HG03139 (cell line): ENCODE measurements around the gene GLRA1.

Experiments
- ATAC-seq: cut with Tn5 transposase; IDR thresholded peaks from one replicate; pipeline ENCODE4 v1.9.1; 2021; ENCODE audit not compliant: unreplicated experiment

GLRA1 gene

GRCh38 chr5:151924564-151925301, at the start of gene GLRA1:
Gene GLRA1 (minus strand): TSS chr5:151924851. CDS start chr5:151924549, 302 bp downstream.
- no peak for ATAC-seq

- no peak for ATAC-seq
Observed at GRCh38 chr5:151970885-151971284, 46.2 kb upstream of the GLRA1 start.

- ATAC-seq: no peak
Observed at GRCh38 chr5:151967865-151968264, 43.2 kb upstream of the GLRA1 start.

- no peak for ATAC-seq
Observed at GRCh38 chr5:151966046-151966445, 41.4 kb upstream of the GLRA1 start.

GRCh38 chr5:151964471-151964870, 39.8 kb upstream of the GLRA1 start:
- ATAC-seq: no peak

- no peak for ATAC-seq
Observed at GRCh38 chr5:151961557-151961956, 36.9 kb upstream of the GLRA1 start.

- no peak for ATAC-seq
Observed at GRCh38 chr5:151958111-151958510, 33.5 kb upstream of the GLRA1 start.

- ATAC-seq: no peak
Observed at GRCh38 chr5:151956725-151957124, 32.1 kb upstream of the GLRA1 start.

GRCh38 chr5:151954255-151954654, 29.6 kb upstream of the GLRA1 start:
- ATAC-seq: no peak

GRCh38 chr5:151953833-151954232, 29.2 kb upstream of the GLRA1 start:
- no peak for ATAC-seq

GRCh38 chr5:151952238-151952637, 27.6 kb upstream of the GLRA1 start:
- no peak for ATAC-seq

- no peak for ATAC-seq
Observed at GRCh38 chr5:151950706-151951105, 26.1 kb upstream of the GLRA1 start.

- ATAC-seq: no peak
Observed at GRCh38 chr5:151949701-151950308, 25.2 kb upstream of the GLRA1 start.

GRCh38 chr5:151949113-151949512, 24.5 kb upstream of the GLRA1 start:
- ATAC-seq: no peak

GRCh38 chr5:151947931-151948608, 23.4 kb upstream of the GLRA1 start:
- no peak for ATAC-seq

- no peak for ATAC-seq
Observed at GRCh38 chr5:151937851-151938250, 13.2 kb upstream of the GLRA1 start.

- no peak for ATAC-seq
Observed at GRCh38 chr5:151935135-151935695, 10.6 kb upstream of the GLRA1 start.

- ATAC-seq: no peak
Observed at GRCh38 chr5:151931260-151931659, 6.6 kb upstream of the GLRA1 start.

- ATAC-seq: no peak
Observed at GRCh38 chr5:151926188-151926587, 1.5 kb upstream of the GLRA1 start.

- ATAC-seq: no peak
Observed at GRCh38 chr5:151925340-151925739, 689 bp upstream of the GLRA1 start.

GRCh38 chr5:151923866-151924476, 680 bp downstream of the GLRA1 start:
- ATAC-seq: no peak
